ENCODE results near the gene TSPAN6. TPM values are rescaled to one million over a fixed set of nuclear protein-coding genes. Genes with fewer than 3 reads are reported as not detected.

Gene TSPAN6
- total RNA-seq, 4 donors from 2014 or later = 2.5 to 5.9 (median 3.1) TPM

DNA sequence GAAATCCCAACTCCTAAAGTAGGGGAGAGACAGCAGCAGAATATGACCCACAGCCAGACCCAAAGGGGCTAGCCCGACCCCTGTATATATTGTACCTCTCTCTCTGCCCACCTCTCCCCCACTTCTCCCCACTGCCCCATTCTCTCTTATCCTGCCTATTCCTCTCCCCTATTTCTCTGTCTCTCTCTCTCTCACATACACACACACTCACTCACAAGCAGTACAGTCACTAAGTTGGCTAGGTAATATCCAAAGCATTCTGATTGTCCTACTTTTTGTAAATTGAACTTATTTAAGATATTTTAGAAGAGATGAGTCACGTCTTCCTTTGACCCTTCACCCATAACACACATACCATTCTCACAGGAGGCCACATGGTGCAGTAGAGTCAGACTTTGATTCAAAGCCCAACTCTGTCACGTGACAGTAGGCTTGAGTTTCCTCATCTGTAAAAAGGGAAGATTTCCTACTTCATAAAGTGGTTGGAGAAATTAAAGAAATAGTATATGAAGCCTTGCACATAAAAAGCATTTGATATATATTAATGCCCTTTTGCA lies 36.9 kb upstream of the TSPAN6 start:
- no peak overlapping the region for H3K27ac ChIP-seq
- no peaks in the 10 kb centered on the region for H3K9me3 ChIP-seq
- H3K36me3 ChIP-seq = no peaks in the 10 kb centered on the region
- in situ Hi-C loops (cut with MboI; ENCODE audit: low sequenced_read_pairs in 4 of 4) = no loop called here
- DNase-seq = no peak
- no peak overlapping the region for H3K4me3 ChIP-seq
- no peak for ATAC-seq
- H3K27me3 ChIP-seq = no peaks in the 10 kb centered on the region
- TF ChIP-seq, protein P1, sequence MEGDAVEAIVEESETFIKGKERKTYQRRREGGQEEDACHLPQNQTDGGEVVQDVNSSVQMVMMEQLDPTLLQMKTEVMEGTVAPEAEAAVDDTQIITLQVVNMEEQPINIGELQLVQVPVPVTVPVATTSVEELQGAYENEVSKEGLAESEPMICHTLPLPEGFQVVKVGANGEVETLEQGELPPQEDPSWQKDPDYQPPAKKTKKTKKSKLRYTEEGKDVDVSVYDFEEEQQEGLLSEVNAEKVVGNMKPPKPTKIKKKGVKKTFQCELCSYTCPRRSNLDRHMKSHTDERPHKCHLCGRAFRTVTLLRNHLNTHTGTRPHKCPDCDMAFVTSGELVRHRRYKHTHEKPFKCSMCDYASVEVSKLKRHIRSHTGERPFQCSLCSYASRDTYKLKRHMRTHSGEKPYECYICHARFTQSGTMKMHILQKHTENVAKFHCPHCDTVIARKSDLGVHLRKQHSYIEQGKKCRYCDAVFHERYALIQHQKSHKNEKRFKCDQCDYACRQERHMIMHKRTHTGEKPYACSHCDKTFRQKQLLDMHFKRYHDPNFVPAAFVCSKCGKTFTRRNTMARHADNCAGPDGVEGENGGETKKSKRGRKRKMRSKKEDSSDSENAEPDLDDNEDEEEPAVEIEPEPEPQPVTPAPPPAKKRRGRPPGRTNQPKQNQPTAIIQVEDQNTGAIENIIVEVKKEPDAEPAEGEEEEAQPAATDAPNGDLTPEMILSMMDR (IDR thresholded peaks at IDR 0.05 in 4 of 5, conservative IDR thresholded peaks at IDR 0.05 in 1 of 5) = no peak
- no peak for TF ChIP-seq POLR2A (IDR thresholded peaks at IDR 0.05)
- H3K4me1 ChIP-seq = no peaks in the 10 kb centered on the region
- intact Hi-C loops (cut with DNase I; ENCODE audit: low total_unique reads) = no loop called here

GRCh38 chrX:100672966-100673365 lies 36.4 kb upstream of the TSPAN6 start:
- Histone ChIP-seq H3K4me1 (no peaks in the 10 kb centered on the region), H3K27ac (no peak overlapping the region), H3K36me3 (no peaks in the 10 kb centered on the region), H3K4me3 (no peak overlapping the region), H3K9me3 (no peaks in the 10 kb centered on the region), H3K27me3 (no peaks in the 10 kb centered on the region)
- TF ChIP-seq, protein P1 (IDR thresholded peaks at IDR 0.05 in 4 of 5, conservative IDR thresholded peaks at IDR 0.05 in 1 of 5) = no peak
- TF ChIP-seq POLR2A (IDR thresholded peaks at IDR 0.05) = no peak
- DNase-seq (no peak), ATAC-seq (no peak)
- in situ Hi-C loops (cut with MboI; ENCODE audit: low sequenced_read_pairs in 4 of 4) = no loop called here
- intact Hi-C loops (cut with DNase I; ENCODE audit: low total_unique reads) = no loop called here

DNA sequence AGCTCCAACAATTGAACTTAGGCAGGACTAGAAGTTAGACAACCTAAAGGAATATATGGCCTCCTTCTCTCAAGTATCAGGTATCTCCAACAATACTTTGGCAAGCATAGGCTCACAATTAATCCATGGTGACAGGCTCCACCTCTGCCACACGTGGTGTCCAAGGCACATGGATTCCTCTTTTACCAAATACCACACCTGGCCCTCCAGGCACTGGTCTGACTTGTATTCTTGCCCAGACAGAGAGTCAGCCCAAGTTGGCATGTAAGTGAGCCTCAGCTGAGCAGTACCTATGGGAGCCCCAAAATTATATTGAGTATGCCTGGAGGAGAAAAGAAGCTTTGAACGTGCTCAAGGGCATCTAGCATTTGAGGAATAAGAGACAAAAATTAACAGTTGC lies 27.0 kb upstream of the TSPAN6 start:
- TF ChIP-seq, protein P1 (IDR thresholded peaks at IDR 0.05 in 4 of 5, conservative IDR thresholded peaks at IDR 0.05 in 1 of 5) = no peak
- TF ChIP-seq POLR2A (IDR thresholded peaks at IDR 0.05) = no peak
- ATAC-seq (no peak), DNase-seq (no peak)
- no peaks in the 10 kb centered on the region for H3K9me3 ChIP-seq
- H3K4me1 ChIP-seq = no peaks in the 10 kb centered on the region
- no peak overlapping the region for H3K27ac ChIP-seq
- in situ Hi-C loops (cut with MboI; ENCODE audit: low sequenced_read_pairs in 4 of 4) = no loop called here
- H3K27me3 ChIP-seq = peaks cover 0 to 5% (median 0%) of the 10 kb centered on the region in 3 donors
- intact Hi-C loops (cut with DNase I; ENCODE audit: low total_unique reads) = no loop called here
- no peaks in the 10 kb centered on the region for H3K36me3 ChIP-seq
- no peak overlapping the region for H3K4me3 ChIP-seq

DNA sequence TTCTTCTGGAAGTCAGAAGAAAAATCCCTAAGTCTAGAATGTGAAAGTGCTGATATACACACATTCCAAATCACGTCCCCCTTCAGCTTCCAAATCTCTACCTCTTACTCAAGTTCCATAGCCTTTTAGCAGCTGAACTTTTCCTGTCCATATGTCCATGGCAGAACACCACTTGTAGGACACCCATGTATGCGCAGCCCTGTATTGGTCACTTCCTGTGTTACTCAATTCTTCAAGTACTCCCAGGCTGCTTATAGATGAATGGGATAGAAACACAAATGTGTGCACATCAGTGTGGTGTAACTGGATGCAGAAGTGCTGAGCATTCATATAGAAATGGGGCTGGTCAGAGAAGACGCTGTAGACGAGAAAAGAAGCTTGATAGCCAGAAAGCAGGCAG lies 26.2 kb upstream of the TSPAN6 start:
- Histone ChIP-seq H3K4me3 (no peak overlapping the region), H3K36me3 (no peaks in the 10 kb centered on the region), H3K27me3 (peaks cover 0 to 5% (median 0%) of the 10 kb centered on the region in 3 donors), H3K4me1 (no peaks in the 10 kb centered on the region), H3K9me3 (no peaks in the 10 kb centered on the region), H3K27ac (no peak overlapping the region)
- DNase-seq (no peak), ATAC-seq (no peak)
- no peak for TF ChIP-seq POLR2A (IDR thresholded peaks at IDR 0.05)
- TF ChIP-seq, protein P1 (IDR thresholded peaks at IDR 0.05 in 4 of 5, conservative IDR thresholded peaks at IDR 0.05 in 1 of 5) = no peak
- in situ Hi-C loops (cut with MboI; ENCODE audit: low sequenced_read_pairs in 4 of 4) = no loop called here
- intact Hi-C loops (cut with DNase I; ENCODE audit: low total_unique reads) = no loop called here

GRCh38 chrX:100662170-100662569 lies 25.6 kb upstream of the TSPAN6 start:
- TF ChIP-seq POLR2A (IDR thresholded peaks at IDR 0.05) = no peak
- TF ChIP-seq, protein P1 (IDR thresholded peaks at IDR 0.05 in 4 of 5, conservative IDR thresholded peaks at IDR 0.05 in 1 of 5) = no peak
- DNase-seq = no peak

More at GRCh38 chrX:100662170-100662569, 25.6 kb upstream of the TSPAN6 start:
- no peaks in the 10 kb centered on the region for H3K4me1 ChIP-seq
- H3K27ac ChIP-seq = no peak overlapping the region
- in situ Hi-C loops (cut with MboI; ENCODE audit: low sequenced_read_pairs in 4 of 4) (no loop called here), intact Hi-C loops (cut with DNase I; ENCODE audit: low total_unique reads) (no loop called here)
- H3K27me3 ChIP-seq = peaks cover 0 to 5% (median 0%) of the 10 kb centered on the region in 3 donors
- no peak overlapping the region for H3K4me3 ChIP-seq
- no peaks in the 10 kb centered on the region for H3K36me3 ChIP-seq
- H3K9me3 ChIP-seq = no peaks in the 10 kb centered on the region
- ATAC-seq = no peak

All from gastrocnemius medialis (tissue), 4 donors.